ENCODE measurements around the gene PHF12.

GRCh38 chr17:28938552-28938951, 12.8 kb downstream of the PHF12 start:
- TF ChIP-seq USF2 (IDR thresholded peaks at IDR 0.05; ENCODE audit: low read depth, low read length), result no peak
- TF ChIP-seq CTCF (conservative IDR thresholded peaks at IDR 0.05; ENCODE audit: low read depth, low read length), result no peak
- TF ChIP-seq CEBPB (IDR thresholded peaks at IDR 0.05; ENCODE audit: low read depth, low read length), result no peak
- TF ChIP-seq POLR2A (IDR thresholded peaks at IDR 0.05; ENCODE audit: low read depth, low read length), result no peak
- TF ChIP-seq ELK1 (IDR thresholded peaks at IDR 0.05; ENCODE audit: borderline replicate concordance, low read depth, low read length), result no peak
- TF ChIP-seq RAD21 (IDR thresholded peaks at IDR 0.05; ENCODE audit: low read length), result no peak
- no peak for TF ChIP-seq SMC3 (IDR thresholded peaks at IDR 0.05; ENCODE audit: low read depth, low read length)
- TF ChIP-seq MAZ (IDR thresholded peaks at IDR 0.05; ENCODE audit: borderline replicate concordance, low read depth, low read length), result no peak
- no peak for TF ChIP-seq FOS (IDR thresholded peaks at IDR 0.05; ENCODE audit: low read depth, low read length)
- TF ChIP-seq RFX5 (IDR thresholded peaks at IDR 0.05; ENCODE audit: low read depth, low read length), result no peak
- TF ChIP-seq MXI1 (IDR thresholded peaks at IDR 0.05; ENCODE audit: borderline replicate concordance, low read depth, low read length), result no peak
- no peak for TF ChIP-seq MAFK (IDR thresholded peaks at IDR 0.05; ENCODE audit: low read depth, low read length)
- no peak for TF ChIP-seq BHLHE40 (IDR thresholded peaks at IDR 0.05; ENCODE audit: low read depth, low read length)
- TF ChIP-seq CHD1 (IDR thresholded peaks at IDR 0.05; ENCODE audit: low read depth, low read length), result no peak
